DOHH2 (cell line): Measurements from ENCODE around the gene GYS2.

Experiments used
- H3F3A ChIP-seq: fragments of 200-600 bp; sonication (generic), shearing (Covaris generic); 2 replicates; pipeline ENCODE4 v1.6.0; 2016; ENCODE audit warnings: antibody characterized with exemption, mild to moderate bottlenecking; ENCODE audit not compliant: control insufficient read depth, insufficient read depth
- H3K27ac ChIP-seq: fragments of 200-600 bp; sonication (generic); 2 replicates; pipeline ENCODE4 v1.5.1; 2014; ENCODE audit warnings: low read depth, mild to moderate bottlenecking, low read length, moderate library complexity
- H3K27me3 ChIP-seq: fragments of 200-600 bp; sonication (generic); 2 replicates; pipeline ENCODE4 v1.6.1; 2014; ENCODE audit warnings: mild to moderate bottlenecking, low read length, mixed read lengths; ENCODE audit not compliant: control insufficient read depth
- H3K36me3 ChIP-seq: fragments of 200-600 bp; sonication (generic); 2 replicates; pipeline ENCODE4 v1.6.1; 2014; ENCODE audit warnings: mild to moderate bottlenecking, low read length, moderate library complexity, mixed read lengths; ENCODE audit not compliant: control insufficient read depth
- H3K4me1 ChIP-seq: fragments of 200-600 bp; sonication (generic); 2 replicates; pipeline ENCODE4 v1.6.1; 2014; ENCODE audit warnings: mild to moderate bottlenecking, low read length, mixed read lengths; ENCODE audit not compliant: control insufficient read depth
- H3K4me2 ChIP-seq: fragments of 200-600 bp; sonication (generic); 2 replicates; pipeline ENCODE4 v1.6.0; 2014; ENCODE audit warnings: mild to moderate bottlenecking, low read length, moderate library complexity
- H3K4me3 ChIP-seq: fragments of 200-600 bp; sonication (generic); 2 replicates; pipeline ENCODE4 v1.5.1; 2014; ENCODE audit warnings: mild to moderate bottlenecking, low read length, mixed read lengths
- H3K79me2 ChIP-seq: fragments of 200-600 bp; sonication (generic); 2 replicates; pipeline ENCODE4 v1.6.1; 2014; ENCODE audit warnings: mild to moderate bottlenecking, low read length, mixed read lengths; ENCODE audit not compliant: control insufficient read depth
- H3K9me2 ChIP-seq: fragments of 200-600 bp; sonication (generic); replicated peaks from 2 replicates; pipeline ENCODE4 v1.6.1; 2014; ENCODE audit warnings: mild to moderate bottlenecking, low read length, mixed read lengths; ENCODE audit not compliant: control insufficient read depth
- H3K9me3 ChIP-seq: fragments of 200-600 bp; sonication (generic); 2 replicates; pipeline ENCODE4 v1.6.1; 2014; ENCODE audit warnings: antibody characterized with exemption, low read length, mixed read lengths; ENCODE audit not compliant: control insufficient read depth, insufficient read depth
- H4K20me1 ChIP-seq: fragments of 200-600 bp; sonication (generic); 2 replicates; pipeline ENCODE4 v1.6.0; 2014; ENCODE audit warnings: low read depth, mild to moderate bottlenecking, antibody characterized with exemption, low read length, moderate library complexity; ENCODE audit not compliant: control insufficient read depth, insufficient read depth
- CTCF ChIP-seq: fragments of 200-600 bp; sonication (generic); IDR thresholded peaks from one replicate; pipeline ENCODE4 v1.5.1; 2014; ENCODE audit warnings: antibody characterized with exemption, mild to moderate bottlenecking, low read depth, low read length; ENCODE audit not compliant: poor library complexity, severe bottlenecking
- EZH2phosphoT487 ChIP-seq: fragments of 200-600 bp; sonication (generic); IDR thresholded peaks from 2 replicates; pipeline ENCODE4 v1.6.1; 2017; ENCODE audit warnings: borderline replicate concordance, mild to moderate bottlenecking, antibody characterized with exemption, low read length, moderate library complexity, mixed read lengths

Gene GYS2

DNA sequence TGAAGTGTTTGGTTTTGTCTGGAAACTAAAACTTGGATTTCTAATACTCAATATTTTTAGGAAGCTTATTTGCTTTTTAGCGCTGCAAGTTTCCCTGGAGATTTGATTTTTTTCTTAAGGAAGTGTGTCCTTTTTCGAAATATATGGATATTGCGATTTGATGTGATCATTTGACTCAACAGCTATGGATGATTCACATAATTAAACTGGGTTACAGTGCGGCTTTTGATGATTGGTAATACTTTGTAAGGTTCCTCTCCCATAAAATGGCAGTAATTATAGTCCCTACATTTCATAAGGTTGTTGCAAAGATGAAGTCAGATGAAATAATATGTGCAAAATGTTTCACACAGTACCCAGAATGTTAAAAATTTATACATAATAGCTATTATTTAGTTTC lies 39.9 kb upstream of the GYS2 start:
- H3K4me1 ChIP-seq, result no peaks in the 10 kb centered on the region; the same call in 1 of the 2 replicates
- H3K4me3 ChIP-seq, result no peak overlapping the region
- no peak overlapping the region for H3K4me2 ChIP-seq
- H3K9me3 ChIP-seq, result no peaks in the 10 kb centered on the region
- no peaks in the 10 kb centered on the region for H3K9me2 ChIP-seq
- TF ChIP-seq EZH2phosphoT487 (no peak), CTCF (no peak)
- H3K27me3 ChIP-seq, result no peaks in the 10 kb centered on the region
- no peak overlapping the region for H3K27ac ChIP-seq
- H3K79me2 ChIP-seq, result peaks cover 68% of the 10 kb centered on the region
- peaks cover 18% of the 10 kb centered on the region for H4K20me1 ChIP-seq
- H3K36me3 ChIP-seq, result peaks cover 95% of the 10 kb centered on the region
- H3F3A ChIP-seq, result peaks cover 30% of the 10 kb centered on the region

GRCh38 chr12:21643758-21644157 lies 39.1 kb upstream of the GYS2 start:
- no peak overlapping the region for H3K4me3 ChIP-seq
- H3K27me3 ChIP-seq, result no peaks in the 10 kb centered on the region
- no peaks in the 10 kb centered on the region for H3K9me3 ChIP-seq
- H3K27ac ChIP-seq, result no peak overlapping the region
- H4K20me1 ChIP-seq, result peaks cover 24% of the 10 kb centered on the region
- peaks cover 95% of the 10 kb centered on the region for H3K36me3 ChIP-seq
- TF ChIP-seq EZH2phosphoT487 (no peak), CTCF (no peak)
- H3K4me1 ChIP-seq, result no peaks in the 10 kb centered on the region; the same call in 1 of the 2 replicates
- peaks cover 68% of the 10 kb centered on the region for H3K79me2 ChIP-seq
- no peaks in the 10 kb centered on the region for H3K9me2 ChIP-seq
- no peak overlapping the region for H3K4me2 ChIP-seq
- peaks cover 34% of the 10 kb centered on the region for H3F3A ChIP-seq

- Histone ChIP-seq H3K27me3 (no peaks in the 10 kb centered on the region), H3K4me2 (no peak overlapping the region), H3K27ac (no peak overlapping the region), H3F3A (peaks cover 40% of the 10 kb centered on the region), H4K20me1 (peaks cover 15% of the 10 kb centered on the region), H3K36me3 (peaks cover 95% of the 10 kb centered on the region), H3K9me3 (no peaks in the 10 kb centered on the region), H3K4me3 (no peak overlapping the region), H3K79me2 (peaks cover 59% of the 10 kb centered on the region), H3K4me1 (no peaks in the 10 kb centered on the region; the same call in 1 of the 2 replicates), H3K9me2 (no peaks in the 10 kb centered on the region)
- no peak for TF ChIP-seq CTCF
- no peak for TF ChIP-seq EZH2phosphoT487
Observed at GRCh38 chr12:21642707-21643389, 38.2 kb upstream of the GYS2 start.
